Nephron (organoid): ENCODE measurements around the gene PPP1R15B.

Experiments
- H3K27ac Mint-ChIP-seq, 3 experiments: 2 replicates each; pipeline ENCODE4 v1.8.0; 2020; ENCODE audit warnings: mixed read lengths in 3 of 3, mild to moderate bottlenecking in 2 of 3, moderate library complexity in 1 of 3
- H3K27me3 Mint-ChIP-seq: 2 replicates; pipeline ENCODE4 v1.8.0; 2021; ENCODE audit warnings: low read depth, mild to moderate bottlenecking, moderate library complexity, mixed read lengths
- H3K36me3 Mint-ChIP-seq: 2 replicates; pipeline ENCODE4 v1.8.0; 2020; ENCODE audit warnings: low read depth, mixed read lengths
- H3K4me1 Mint-ChIP-seq: 2 replicates; pipeline ENCODE4 v1.8.0; 2020; ENCODE audit warnings: mixed read lengths
- H3K4me3 Mint-ChIP-seq, 3 experiments: 2 replicates each; pipeline ENCODE4 v1.8.0; 2020; ENCODE audit warnings: mild to moderate bottlenecking in 3 of 3, mixed read lengths in 3 of 3, moderate library complexity in 2 of 3
- H3K9me3 Mint-ChIP-seq: 2 replicates; pipeline ENCODE4 v1.8.0; 2020; ENCODE audit warnings: mixed read lengths
- CTCF ChIP-seq, 3 experiments: fragments of 200-600 bp; sonication (generic); IDR thresholded peaks; one replicate each; pipeline ENCODE4 v1.5.0; 2021; ENCODE audit warnings: antibody characterized with exemption in 3 of 3; ENCODE audit not compliant: unreplicated experiment in 3 of 3

The PPP1R15B gene

GRCh38 chr1:204406621-204407020, 5.0 kb downstream of the PPP1R15B start:
- TF ChIP-seq CTCF (IDR thresholded peaks at IDR 0.05; ENCODE audit: unreplicated experiment in 3 of 3) = no peak
- Mint-ChIP-seq H3K9me3 (no peaks in the 10 kb centered on the region), H3K4me1 (peaks cover 24% of the 10 kb centered on the region), H3K27me3 (no peaks in the 10 kb centered on the region), H3K36me3 (peaks cover 35% of the 10 kb centered on the region), H3K4me3 (peak overlapping the region; percentile 96 to 99 (median 99)), H3K27ac (no peak overlapping the region)

GRCh38 chr1:204405988-204406387, 5.6 kb downstream of the PPP1R15B start:
- no peaks in the 10 kb centered on the region for H3K9me3 Mint-ChIP-seq
- TF ChIP-seq CTCF (IDR thresholded peaks at IDR 0.05; ENCODE audit: unreplicated experiment in 3 of 3) = no peak
- H3K27me3 Mint-ChIP-seq = no peaks in the 10 kb centered on the region
- H3K4me1 Mint-ChIP-seq = peaks cover 24% of the 10 kb centered on the region
- H3K4me3 Mint-ChIP-seq = peak overlapping the region; percentile 33 to 99 (median 96)
- H3K36me3 Mint-ChIP-seq = peaks cover 40% of the 10 kb centered on the region
- H3K27ac Mint-ChIP-seq = peak overlapping the region in 1 of 3 experiments; percentile 32

- peaks cover 54% of the 10 kb centered on the region for H3K36me3 Mint-ChIP-seq
- H3K27ac Mint-ChIP-seq = no peak overlapping the region
- peaks cover 24% of the 10 kb centered on the region for H3K4me1 Mint-ChIP-seq
- no peak for TF ChIP-seq CTCF (IDR thresholded peaks at IDR 0.05; ENCODE audit: unreplicated experiment in 3 of 3)
- no peaks in the 10 kb centered on the region for H3K27me3 Mint-ChIP-seq
- no peaks in the 10 kb centered on the region for H3K9me3 Mint-ChIP-seq
- H3K4me3 Mint-ChIP-seq = no peak overlapping the region
Measured at GRCh38 chr1:204404629-204405028, 7.0 kb downstream of the PPP1R15B start.

GRCh38 chr1:204402391-204402790, 9.2 kb downstream of the PPP1R15B start:
- TF ChIP-seq CTCF (IDR thresholded peaks at IDR 0.05; ENCODE audit: unreplicated experiment in 3 of 3) = no peak
- Mint-ChIP-seq H3K9me3 (no peaks in the 10 kb centered on the region), H3K27ac (no peak overlapping the region), H3K4me1 (peaks cover 13% of the 10 kb centered on the region), H3K4me3 (no peak overlapping the region), H3K36me3 (peaks cover 52% of the 10 kb centered on the region), H3K27me3 (no peaks in the 10 kb centered on the region)

GRCh38 chr1:204401730-204402129, 9.9 kb downstream of the PPP1R15B start:
- no peak overlapping the region for H3K27ac Mint-ChIP-seq
- no peaks in the 10 kb centered on the region for H3K9me3 Mint-ChIP-seq
- TF ChIP-seq CTCF (IDR thresholded peaks at IDR 0.05; ENCODE audit: unreplicated experiment in 3 of 3) = no peak
- H3K27me3 Mint-ChIP-seq = no peaks in the 10 kb centered on the region
- peaks cover 52% of the 10 kb centered on the region for H3K36me3 Mint-ChIP-seq
- H3K4me3 Mint-ChIP-seq = no peak overlapping the region
- H3K4me1 Mint-ChIP-seq = peaks cover 8% of the 10 kb centered on the region

- TF ChIP-seq CTCF (IDR thresholded peaks at IDR 0.05; ENCODE audit: unreplicated experiment in 3 of 3) = no peak
- Mint-ChIP-seq H3K4me1 (peaks cover 3% of the 10 kb centered on the region), H3K4me3 (no peak overlapping the region), H3K36me3 (peaks cover 49% of the 10 kb centered on the region), H3K9me3 (no peaks in the 10 kb centered on the region), H3K27me3 (no peaks in the 10 kb centered on the region), H3K27ac (no peak overlapping the region)
Measured at GRCh38 chr1:204400882-204401510, 10.6 kb downstream of the PPP1R15B start.
